HFFc6 (cell line): Measurements from ENCODE around the gene PIANP. TPM values are rescaled to one million over a fixed set of nuclear protein-coding genes. Genes with fewer than 3 reads are reported as not detected.

Source experiments
- DNase-seq: peaks from one replicate; pipeline ENCODE4 v3.0.0-alpha.2; 2018
- H3K27ac Mint-ChIP-seq: 2 replicates; pipeline ENCODE4 v1.8.0; 2020; ENCODE audit warnings: mild to moderate bottlenecking, mixed read lengths
- H3K27me3 Mint-ChIP-seq: 2 replicates; pipeline ENCODE4 v1.8.0; 2021; ENCODE audit warnings: mild to moderate bottlenecking, moderate library complexity, mixed read lengths; ENCODE audit not compliant: insufficient read depth
- H3K36me3 Mint-ChIP-seq: 2 replicates; pipeline ENCODE4 v1.8.0; 2021; ENCODE audit warnings: low read depth, mixed read lengths
- H3K4me1 Mint-ChIP-seq: 2 replicates; pipeline ENCODE4 v1.8.0; 2020; ENCODE audit warnings: low read depth, mixed read lengths
- H3K4me3 Mint-ChIP-seq: 2 replicates; pipeline ENCODE4 v1.8.0; 2020; ENCODE audit warnings: mild to moderate bottlenecking, moderate library complexity, mixed read lengths
- H3K9me3 Mint-ChIP-seq: 2 replicates; pipeline ENCODE4 v1.8.0; 2020; ENCODE audit warnings: mild to moderate bottlenecking, mixed read lengths
- total RNA-seq, 6 experiments: library from RNA; stranded (reverse); fragmentation: NEBNext Ultra II Directional; extraction: Animal tissue kit (Norgen Biotek cat#: 25700); gene quantifications; 2 replicates in 1 of 6; 3 replicates in 5 of 6; pipeline ENCODE4 v1.2.3, GENCODE V29; 2021
- TF ChIP-seq, protein P1 (sequence below): fragments of 200-600 bp; sonication (generic); IDR thresholded peaks from 2 replicates; pipeline ENCODE4 v1.5.0; 2021; ENCODE audit warnings: antibody characterized with exemption, mild to moderate bottlenecking

Gene PIANP
- total RNA-seq, 6 experiments from 2014 or later: 2.6 to 4.6 (median 3.8) TPM

DNA sequence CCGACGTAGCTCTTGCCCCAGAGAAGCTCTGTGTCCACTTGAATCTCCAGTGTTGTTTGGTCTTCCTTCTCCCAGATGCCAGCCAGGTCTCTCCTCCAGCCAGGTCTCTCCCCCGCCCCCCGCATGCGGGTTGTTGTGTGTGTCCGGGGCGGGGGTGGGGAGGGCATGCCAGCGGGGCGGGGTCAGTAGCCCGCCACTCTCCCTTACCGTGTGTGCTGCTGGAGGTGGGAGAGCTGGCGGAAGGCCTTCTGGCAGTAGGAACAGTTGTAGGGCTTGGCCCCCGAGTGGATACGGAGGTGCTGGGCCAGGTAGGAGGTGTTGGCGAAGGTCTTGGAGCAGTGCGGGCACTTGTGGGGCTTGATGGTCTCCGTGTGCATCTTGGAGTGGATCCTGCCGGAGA is 28.5 kb downstream of the PIANP start:
- Mint-ChIP-seq H3K27ac (no peak overlapping the region), H3K36me3 (peaks cover 36% of the 10 kb centered on the region), H3K4me1 (no peaks in the 10 kb centered on the region; the same call in 1 of the 2 replicates), H3K4me3 (no peak overlapping the region), H3K27me3 (no peaks in the 10 kb centered on the region), H3K9me3 (no peaks in the 10 kb centered on the region)
- no peak for DNase-seq
- TF ChIP-seq, protein P1, sequence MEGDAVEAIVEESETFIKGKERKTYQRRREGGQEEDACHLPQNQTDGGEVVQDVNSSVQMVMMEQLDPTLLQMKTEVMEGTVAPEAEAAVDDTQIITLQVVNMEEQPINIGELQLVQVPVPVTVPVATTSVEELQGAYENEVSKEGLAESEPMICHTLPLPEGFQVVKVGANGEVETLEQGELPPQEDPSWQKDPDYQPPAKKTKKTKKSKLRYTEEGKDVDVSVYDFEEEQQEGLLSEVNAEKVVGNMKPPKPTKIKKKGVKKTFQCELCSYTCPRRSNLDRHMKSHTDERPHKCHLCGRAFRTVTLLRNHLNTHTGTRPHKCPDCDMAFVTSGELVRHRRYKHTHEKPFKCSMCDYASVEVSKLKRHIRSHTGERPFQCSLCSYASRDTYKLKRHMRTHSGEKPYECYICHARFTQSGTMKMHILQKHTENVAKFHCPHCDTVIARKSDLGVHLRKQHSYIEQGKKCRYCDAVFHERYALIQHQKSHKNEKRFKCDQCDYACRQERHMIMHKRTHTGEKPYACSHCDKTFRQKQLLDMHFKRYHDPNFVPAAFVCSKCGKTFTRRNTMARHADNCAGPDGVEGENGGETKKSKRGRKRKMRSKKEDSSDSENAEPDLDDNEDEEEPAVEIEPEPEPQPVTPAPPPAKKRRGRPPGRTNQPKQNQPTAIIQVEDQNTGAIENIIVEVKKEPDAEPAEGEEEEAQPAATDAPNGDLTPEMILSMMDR: no peak

DNA sequence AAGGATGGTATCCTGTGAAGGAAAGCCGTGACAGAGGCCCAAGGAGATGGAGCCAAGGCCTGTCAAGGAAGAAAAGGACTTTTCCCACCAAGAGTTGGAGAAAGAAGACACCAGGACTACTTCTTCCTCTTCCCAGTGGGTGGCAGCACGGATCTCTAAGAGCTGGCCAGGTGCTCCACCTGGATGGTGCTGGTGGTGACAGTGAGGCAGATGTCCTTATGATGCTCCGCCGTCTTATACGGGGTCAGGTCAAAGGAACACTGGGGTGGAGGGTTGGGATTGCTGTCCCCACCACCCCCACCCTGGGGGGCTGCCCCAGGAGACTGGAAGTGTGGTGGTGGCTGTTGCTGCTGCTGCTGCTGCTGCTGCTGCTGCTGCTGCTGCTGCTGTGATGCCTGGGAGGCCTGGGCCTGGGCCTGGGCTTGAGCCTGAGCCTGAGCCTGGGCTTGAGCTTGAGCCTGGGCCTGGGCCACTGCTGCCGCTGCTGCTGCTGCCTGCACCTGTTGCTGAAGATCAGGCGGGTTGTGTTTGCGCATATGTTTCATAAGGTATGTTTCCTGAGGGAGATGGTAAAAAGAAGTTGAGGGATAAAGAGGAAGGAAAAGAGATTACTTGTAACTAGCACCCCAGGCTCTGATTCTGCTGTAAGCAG is 32.9 kb downstream of the PIANP start:
- Mint-ChIP-seq H3K27me3 (peaks cover 1% of the 10 kb centered on the region; the same call in 1 of the 2 replicates), H3K4me1 (peaks cover 7% of the 10 kb centered on the region), H3K9me3 (no peaks in the 10 kb centered on the region), H3K27ac (no peak overlapping the region), H3K36me3 (peaks cover 31% of the 10 kb centered on the region), H3K4me3 (no peak overlapping the region)
- TF ChIP-seq, protein P1: no peak; the same call in 1 of the 2 replicates
- DNase-seq: no peak

- Mint-ChIP-seq H3K27me3 (peaks cover 1% of the 10 kb centered on the region; the same call in 1 of the 2 replicates), H3K27ac (0 out of 2 replicates have a peak overlapping the region, but pooled peaks have one; percentile 3), H3K36me3 (peaks cover 28% of the 10 kb centered on the region), H3K4me1 (peaks cover 18% of the 10 kb centered on the region), H3K9me3 (no peaks in the 10 kb centered on the region), H3K4me3 (no peak overlapping the region)
- no peak for DNase-seq
- TF ChIP-seq, protein P1: no peak
Observed at GRCh38 chr12:6666211-6666610, 34.4 kb downstream of the PIANP start.

DNA sequence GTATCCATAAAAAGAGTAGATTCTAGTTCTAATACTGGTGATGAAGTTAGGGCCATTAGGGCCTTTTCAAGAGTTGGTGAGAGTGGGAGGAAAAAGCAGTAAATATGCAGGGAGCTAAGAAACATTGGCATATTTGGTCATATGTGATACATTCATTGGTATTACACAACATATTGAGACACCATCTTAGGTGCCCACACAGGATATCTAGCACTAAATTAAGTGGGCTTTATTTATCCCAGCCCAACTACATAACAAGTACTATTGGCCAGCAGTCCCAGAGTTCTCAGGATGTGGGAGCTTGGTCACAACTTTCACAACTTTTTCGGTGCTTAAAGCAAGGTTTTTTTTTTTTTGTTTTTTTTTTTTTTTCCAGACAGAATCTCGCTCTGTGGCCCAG is 35.7 kb downstream of the PIANP start:
- peaks cover 18% of the 10 kb centered on the region for H3K4me1 Mint-ChIP-seq
- H3K9me3 Mint-ChIP-seq: no peaks in the 10 kb centered on the region
- peak overlapping the region; percentile 6; the same call in 1 of the 2 replicates for H3K27ac Mint-ChIP-seq
- H3K36me3 Mint-ChIP-seq: peaks cover 26% of the 10 kb centered on the region
- H3K27me3 Mint-ChIP-seq: peaks cover 1% of the 10 kb centered on the region; the same call in 1 of the 2 replicates
- H3K4me3 Mint-ChIP-seq: no peak overlapping the region
- no peak for DNase-seq
- TF ChIP-seq, protein P1: no peak

DNA sequence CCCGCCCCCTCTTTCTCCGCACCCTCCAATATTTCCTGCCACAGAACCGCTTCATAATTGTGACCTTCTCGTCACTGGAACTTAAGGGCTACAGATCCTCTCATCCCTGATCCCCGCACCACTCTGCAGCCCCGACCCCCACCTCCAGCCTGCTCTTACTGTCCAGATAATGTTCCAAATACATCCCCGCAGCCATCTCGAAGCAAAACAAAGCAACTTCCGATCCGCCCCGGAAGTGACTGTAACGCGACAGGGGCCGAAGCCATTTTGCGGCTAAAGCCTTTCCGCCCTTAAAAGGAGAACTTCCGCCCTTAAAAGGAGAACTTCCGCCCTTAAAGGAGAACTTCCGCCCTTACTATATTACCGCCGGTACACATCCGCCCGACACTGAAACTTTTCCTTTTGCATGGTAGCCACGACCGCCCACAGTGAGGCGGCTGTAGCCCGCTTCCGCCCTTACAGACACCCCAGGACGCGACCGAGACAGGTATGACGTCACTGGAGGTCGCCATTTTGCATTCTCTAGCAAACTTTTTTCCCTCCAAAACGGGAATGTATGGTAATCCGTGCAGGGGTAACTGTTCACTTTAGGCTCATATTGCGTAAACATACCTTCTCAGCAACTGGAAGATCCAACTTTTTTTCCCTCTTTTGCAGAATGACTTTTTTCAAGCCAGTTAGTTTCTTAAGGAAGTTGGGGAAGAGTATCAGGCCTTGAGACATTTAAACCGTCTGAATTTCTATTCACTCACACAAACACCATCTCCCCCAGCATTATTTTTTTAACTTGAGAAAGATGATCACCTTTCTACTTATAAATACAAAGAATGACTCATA is 37.5 kb downstream of the PIANP start, which contains the start of gene ING4:
Gene ING4 (minus strand): TSS at position 214 of the 837 bp plus-strand sequence. CDS start 18 bp downstream, at position 196.
- Mint-ChIP-seq H3K27me3 (peaks cover 1% of the 10 kb centered on the region; the same call in 1 of the 2 replicates), H3K4me1 (peaks cover 18% of the 10 kb centered on the region), H3K36me3 (peaks cover 21% of the 10 kb centered on the region), H3K27ac (peak within 1 kb of the TSS; percentile 90), H3K9me3 (no peaks in the 10 kb centered on the region), H3K4me3 (peak within 1 kb of the TSS; percentile 96)
- TF ChIP-seq, protein P1: no peak
- peak; percentile 100 for DNase-seq
